GM12878 (cell line): ENCODE data around the gene SNRK. TPM values are rescaled to one million over a fixed set of nuclear protein-coding genes. Genes with fewer than 3 reads are reported as not detected.
A peak's percentile ranks its signal among the peaks of the same experiment; 100 is the strongest.

ENCODE experiments used
- CHD2 ChIP-seq: IDR thresholded peaks from 2 replicates; pipeline ENCODE4 v1.6.1; 2011; ENCODE audit warnings: low read depth, low read length, improper control_type of control experiment, borderline replicate concordance
- CREM ChIP-seq: IDR thresholded peaks from 2 replicates; pipeline ENCODE4 v1.6.1; 2014; ENCODE audit warnings: antibody characterized with exemption, low read depth
- ETV6 ChIP-seq, 2 experiments: fragments of 450-650 bp in 1 of 2; IDR thresholded peaks in 1 of 2; conservative IDR thresholded peaks in 1 of 2; 2 replicates each; pipeline ENCODE4 v1.6.1; 2014; ENCODE audit warnings: antibody characterized with exemption in 1 of 2, borderline replicate concordance in 1 of 2, low read depth in 1 of 2, mild to moderate bottlenecking in 1 of 2, moderate library complexity in 1 of 2
- HDAC6 ChIP-seq: fragments of 200-600 bp; sonication (generic); IDR thresholded peaks from one replicate; pipeline ENCODE4 v1.8.0; 2017; ENCODE audit warnings: antibody characterized with exemption; ENCODE audit not compliant: unreplicated experiment
- ZBTB11 ChIP-seq: fragments of 450-650 bp; formaldehyde crosslinking; IDR thresholded peaks from 2 replicates; pipeline ENCODE4 v1.5.0; 2022; ENCODE audit warnings: mild to moderate bottlenecking, missing genetic modification characterization
- polyA plus RNA-seq, 11 experiments: library from polyadenylated mRNA; depleted of rRNA in 4 of 11; unstranded in 6 of 11; stranded (reverse) in 5 of 11; fragments of >200 nt; fragmentation: Nextera tagmentation in 4 of 11; fragmentation: Illumina TruSeq in 1 of 11; extraction: Ambion mirVana in 4 of 11; extraction: Trizol in 1 of 11; gene quantifications; 1 replicate in 1 of 11; 2 replicates in 10 of 11; pipeline versions ENCODE4 v1.2.1 to v1.2.3, GENCODE V29; 2011 to 2016; ENCODE audit warnings: inconsistent platforms in 2 of 11, missing spikeins in 2 of 11, low read depth in 1 of 11
- total RNA-seq, 4 experiments: library from RNA; depleted of rRNA in 3 of 4; stranded (reverse); fragments of >200 nt in 3 of 4; fragmentation: Illumina TruSeq in 1 of 4; extraction: Trizol in 1 of 4; gene quantifications; 2 replicates each; pipeline versions ENCODE4 v1.2.1 to v1.2.3, GENCODE V29; 2013 to 2021
- TF ChIP-seq, protein P1 (sequence below): fragments of 450-650 bp; IDR thresholded peaks from 2 replicates; pipeline ENCODE4 v1.6.1; 2017; ENCODE audit warnings: low read depth, mild to moderate bottlenecking, moderate library complexity
- TF ChIP-seq, protein P2 (sequence below): fragments of 450-650 bp; IDR thresholded peaks from 2 replicates; pipeline ENCODE4 v1.6.1; 2018; ENCODE audit warnings: mild to moderate bottlenecking, low read depth, moderate library complexity; ENCODE audit not compliant: partially characterized antibody

The SNRK gene
- total and polyA plus RNA-seq, 10 of the 15 experiments (the other 5 are each of a cell fraction or from before 2014, with no cell fraction given): 1.6 to 12.1 (median 7.6) TPM

DNA sequence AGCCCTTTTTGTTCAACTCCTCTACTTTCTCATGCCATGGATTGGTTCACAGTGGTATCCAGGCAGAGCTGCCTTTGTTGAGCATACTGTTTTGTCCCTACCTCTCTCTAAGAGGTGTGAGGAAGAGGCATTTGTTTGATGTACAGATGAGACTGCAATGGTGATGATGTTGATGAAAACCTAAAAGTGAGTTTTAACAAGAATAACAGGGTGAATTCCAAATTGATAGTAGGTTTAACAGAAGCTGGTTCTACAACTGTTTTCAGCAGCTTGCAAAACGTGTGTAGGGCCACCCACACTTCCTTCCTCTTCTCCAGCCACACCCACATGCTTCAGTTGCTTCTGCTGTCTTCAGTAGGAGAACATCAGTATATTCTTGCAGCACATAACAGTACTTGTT is 10.2 kb downstream of the SNRK start (continued):
- TF ChIP-seq ZBTB11 (CRISPR knock-in tag) (no peak), HDAC6 (no peak), ETV6 (conservative IDR thresholded peaks at IDR 0.05 in 1 of 2, IDR thresholded peaks at IDR 0.05 in 1 of 2; ENCODE audit: borderline replicate concordance in 1 of 2, low read depth in 1 of 2) (0 out of 4 replicates have a peak, but pooled peaks of 1 of the 2 experiments have one; percentile 18), CREM (0 out of 2 replicates have a peak, but pooled peaks have one; percentile 16), CHD2 (no peak)
- TF ChIP-seq, protein P1, sequence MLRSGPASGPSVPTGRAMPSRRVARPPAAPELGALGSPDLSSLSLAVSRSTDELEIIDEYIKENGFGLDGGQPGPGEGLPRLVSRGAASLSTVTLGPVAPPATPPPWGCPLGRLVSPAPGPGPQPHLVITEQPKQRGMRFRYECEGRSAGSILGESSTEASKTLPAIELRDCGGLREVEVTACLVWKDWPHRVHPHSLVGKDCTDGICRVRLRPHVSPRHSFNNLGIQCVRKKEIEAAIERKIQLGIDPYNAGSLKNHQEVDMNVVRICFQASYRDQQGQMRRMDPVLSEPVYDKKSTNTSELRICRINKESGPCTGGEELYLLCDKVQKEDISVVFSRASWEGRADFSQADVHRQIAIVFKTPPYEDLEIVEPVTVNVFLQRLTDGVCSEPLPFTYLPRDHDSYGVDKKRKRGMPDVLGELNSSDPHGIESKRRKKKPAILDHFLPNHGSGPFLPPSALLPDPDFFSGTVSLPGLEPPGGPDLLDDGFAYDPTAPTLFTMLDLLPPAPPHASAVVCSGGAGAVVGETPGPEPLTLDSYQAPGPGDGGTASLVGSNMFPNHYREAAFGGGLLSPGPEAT: no peak
- TF ChIP-seq, protein P2, sequence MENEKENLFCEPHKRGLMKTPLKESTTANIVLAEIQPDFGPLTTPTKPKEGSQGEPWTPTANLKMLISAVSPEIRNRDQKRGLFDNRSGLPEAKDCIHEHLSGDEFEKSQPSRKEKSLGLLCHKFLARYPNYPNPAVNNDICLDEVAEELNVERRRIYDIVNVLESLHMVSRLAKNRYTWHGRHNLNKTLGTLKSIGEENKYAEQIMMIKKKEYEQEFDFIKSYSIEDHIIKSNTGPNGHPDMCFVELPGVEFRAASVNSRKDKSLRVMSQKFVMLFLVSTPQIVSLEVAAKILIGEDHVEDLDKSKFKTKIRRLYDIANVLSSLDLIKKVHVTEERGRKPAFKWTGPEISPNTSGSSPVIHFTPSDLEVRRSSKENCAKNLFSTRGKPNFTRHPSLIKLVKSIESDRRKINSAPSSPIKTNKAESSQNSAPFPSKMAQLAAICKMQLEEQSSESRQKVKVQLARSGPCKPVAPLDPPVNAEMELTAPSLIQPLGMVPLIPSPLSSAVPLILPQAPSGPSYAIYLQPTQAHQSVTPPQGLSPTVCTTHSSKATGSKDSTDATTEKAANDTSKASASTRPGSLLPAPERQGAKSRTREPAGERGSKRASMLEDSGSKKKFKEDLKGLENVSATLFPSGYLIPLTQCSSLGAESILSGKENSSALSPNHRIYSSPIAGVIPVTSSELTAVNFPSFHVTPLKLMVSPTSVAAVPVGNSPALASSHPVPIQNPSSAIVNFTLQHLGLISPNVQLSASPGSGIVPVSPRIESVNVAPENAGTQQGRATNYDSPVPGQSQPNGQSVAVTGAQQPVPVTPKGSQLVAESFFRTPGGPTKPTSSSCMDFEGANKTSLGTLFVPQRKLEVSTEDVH: no peak
